OCI-LY3 (cell line): ENCODE measurements around the gene PTPN13.

Source experiments
- H2AFZ ChIP-seq: fragments of 200-600, 300-600 bp; shearing (Covaris generic); 2 replicates; pipeline ENCODE4 v1.6.0; 2014; ENCODE audit warnings: antibody characterized with exemption, low read depth, low read length
- H3K27ac ChIP-seq: fragments of 200-600, 300-600 bp; sonication (generic); 2 replicates; pipeline ENCODE4 v1.5.1; 2014; ENCODE audit warnings: mild to moderate bottlenecking, low read length, moderate library complexity, mixed read lengths
- H3K27me3 ChIP-seq: fragments of 200-600, 300-600 bp; sonication (generic); 2 replicates; pipeline ENCODE4 v1.6.1; 2014; ENCODE audit warnings: low read depth, low read length, mixed read lengths
- H3K36me3 ChIP-seq: fragments of 200-600, 300-600 bp; sonication (generic); replicated peaks from 2 replicates; pipeline ENCODE3; 2014; ENCODE audit warnings: low read depth, low read length, mixed read lengths
- H3K4me1 ChIP-seq: fragments of 300-600, 200-600 bp; sonication (generic); 2 replicates; pipeline ENCODE4 v1.6.1; 2014; ENCODE audit warnings: low read length, mixed read lengths
- H3K4me2 ChIP-seq: fragments of 200-600, 300-600 bp; sonication (generic); 2 replicates; pipeline ENCODE4 v1.6.1; 2014; ENCODE audit warnings: low read length, mixed read lengths
- H3K4me3 ChIP-seq: fragments of 300-600, 200-600 bp; sonication (generic); 2 replicates; pipeline ENCODE4 v1.5.1; 2014; ENCODE audit warnings: antibody characterized with exemption, mild to moderate bottlenecking, low read length, moderate library complexity
- H3K79me2 ChIP-seq: fragments of 300-600, 200-600 bp; shearing (Covaris generic); 2 replicates; pipeline ENCODE4 v1.6.1; 2014; ENCODE audit warnings: mild to moderate bottlenecking, low read length, mixed read lengths
- H3K9ac ChIP-seq: fragments of 300-600, 200-600 bp; shearing (Covaris generic); 2 replicates; pipeline ENCODE4 v1.6.0; 2014; ENCODE audit warnings: mild to moderate bottlenecking, low read length, moderate library complexity
- H3K9me3 ChIP-seq: fragments of 200-600, 300-600 bp; shearing (Covaris generic); 2 replicates; pipeline ENCODE4 v1.6.1; 2014; ENCODE audit warnings: low read length, mixed read lengths; ENCODE audit not compliant: insufficient read depth
- H4K20me1 ChIP-seq: fragments of 200-600, 300-600 bp; sonication (generic); 2 replicates; pipeline ENCODE4 v1.6.1; 2016; ENCODE audit warnings: low read length, mixed read lengths; ENCODE audit not compliant: insufficient read depth
- CTCF ChIP-seq: fragments of 200-600, 300-600 bp; sonication (generic); IDR thresholded peaks from 2 replicates; pipeline ENCODE4 v1.5.1; 2014; ENCODE audit warnings: antibody characterized with exemption, low read length, low read depth
- EZH2phosphoT487 ChIP-seq: fragments of 200-600 bp; shearing (Covaris generic); IDR thresholded peaks from 2 replicates; pipeline ENCODE4 v1.6.1; 2018; ENCODE audit warnings: antibody characterized with exemption, mixed run types, low read depth

Gene PTPN13

GRCh38 chr4:86631166-86631565, 37.1 kb downstream of the PTPN13 start:
- Histone ChIP-seq H3K27ac (no peak overlapping the region), H3K79me2 (no peaks in the 10 kb centered on the region), H3K4me3 (no peak overlapping the region), H3K4me1 (peaks cover 19% of the 10 kb centered on the region), H3K9me3 (no peaks in the 10 kb centered on the region), H3K36me3 (no peaks in the 10 kb centered on the region), H4K20me1 (no peaks in the 10 kb centered on the region), H2AFZ (no peak overlapping the region), H3K9ac (no peak overlapping the region), H3K4me2 (no peak overlapping the region), H3K27me3 (no peaks in the 10 kb centered on the region)
- TF ChIP-seq CTCF (no peak), EZH2phosphoT487 (no peak)

- no peaks in the 10 kb centered on the region for H3K79me2 ChIP-seq
- no peaks in the 10 kb centered on the region for H3K36me3 ChIP-seq
- no peaks in the 10 kb centered on the region for H3K9me3 ChIP-seq
- no peak for TF ChIP-seq EZH2phosphoT487
- TF ChIP-seq CTCF = no peak
- H3K4me2 ChIP-seq = no peak overlapping the region
- H3K27me3 ChIP-seq = no peaks in the 10 kb centered on the region
- peaks cover 21% of the 10 kb centered on the region for H3K4me1 ChIP-seq
- H3K4me3 ChIP-seq = no peak overlapping the region
- no peak overlapping the region for H3K27ac ChIP-seq
- H3K9ac ChIP-seq = no peak overlapping the region
- H2AFZ ChIP-seq = no peak overlapping the region
- H4K20me1 ChIP-seq = no peaks in the 10 kb centered on the region
These were observed 39.7 kb downstream of the PTPN13 start for GRCh38 chr4:86633854-86634253.

GRCh38 chr4:86640469-86640868, 46.4 kb downstream of the PTPN13 start:
- H3K9me3 ChIP-seq = no peaks in the 10 kb centered on the region
- peaks cover 48% of the 10 kb centered on the region for H3K4me1 ChIP-seq
- H3K4me3 ChIP-seq = no peak overlapping the region
- H3K27me3 ChIP-seq = no peaks in the 10 kb centered on the region
- H3K27ac ChIP-seq = peak overlapping the region; percentile 81
- H3K9ac ChIP-seq = no peak overlapping the region
- H3K36me3 ChIP-seq = no peaks in the 10 kb centered on the region
- TF ChIP-seq EZH2phosphoT487 = no peak
- H4K20me1 ChIP-seq = no peaks in the 10 kb centered on the region
- H3K4me2 ChIP-seq = peak overlapping the region; percentile 63; the same call in 1 of the 2 replicates
- no peaks in the 10 kb centered on the region for H3K79me2 ChIP-seq
- H2AFZ ChIP-seq = no peak overlapping the region

- Histone ChIP-seq H3K79me2 (no peaks in the 10 kb centered on the region), H4K20me1 (no peaks in the 10 kb centered on the region), H3K4me2 (peak overlapping the region; percentile 63), H3K4me1 (peaks cover 39% of the 10 kb centered on the region), H3K9me3 (no peaks in the 10 kb centered on the region), H3K27ac (peak overlapping the region; percentile 81), H3K9ac (0 out of 2 replicates have a peak overlapping the region, but pooled peaks have one; percentile 10), H3K27me3 (no peaks in the 10 kb centered on the region), H3K4me3 (peak overlapping the region; percentile 35; the same call in 1 of the 2 replicates), H3K36me3 (no peaks in the 10 kb centered on the region), H2AFZ (no peak overlapping the region)
- TF ChIP-seq CTCF = no peak
- no peak for TF ChIP-seq EZH2phosphoT487
These were observed 47.5 kb downstream of the PTPN13 start for GRCh38 chr4:86641516-86642090.
